ENCODE measurements around the gene GALNT7. TPM values are rescaled to one million over a fixed set of nuclear protein-coding genes. Genes with fewer than 3 reads are reported as not detected.

The GALNT7 gene
- total RNA-seq, 1 experiment from 2014 or later = 39.4 TPM

- H3K27me3 ChIP-seq (ENCODE audit: control insufficient read depth, insufficient read depth, low read length) = no peaks in the 10 kb centered on the region
- DNase-seq = no peak
- no peaks in the 10 kb centered on the region for H3K36me3 ChIP-seq (replicated peaks; ENCODE audit: control insufficient read depth, insufficient read depth, low read length)
- no peak overlapping the region for H3K4me3 ChIP-seq (ENCODE audit: insufficient read depth, low read depth, low read length)
Observed at GRCh38 chr4:173346074-173346473, 177.5 kb downstream of the GALNT7 start.

DNA sequence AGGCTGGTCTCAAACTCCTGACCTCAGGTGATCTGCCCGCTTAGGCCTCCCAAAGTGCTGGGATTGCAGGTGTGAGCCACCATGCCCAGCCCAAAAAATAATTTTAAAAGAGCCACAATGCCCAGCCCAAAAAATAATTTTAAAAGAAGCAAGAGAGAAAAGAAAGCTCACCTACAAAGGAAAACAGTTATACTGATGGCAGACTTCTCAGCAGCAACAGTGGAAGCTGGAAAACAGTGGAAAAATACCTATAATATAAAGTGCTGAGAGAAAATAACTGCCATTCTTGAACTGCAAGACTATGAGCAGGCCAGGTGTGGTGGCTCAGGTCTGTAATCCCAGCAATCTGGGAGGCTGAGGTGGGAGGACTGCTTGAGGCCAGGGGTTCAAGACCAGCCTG, 178.9 kb downstream of the GALNT7 start:
- no peak for DNase-seq
- H3K27me3 ChIP-seq (ENCODE audit: control insufficient read depth, insufficient read depth, low read length) = no peaks in the 10 kb centered on the region
- H3K36me3 ChIP-seq (replicated peaks; ENCODE audit: control insufficient read depth, insufficient read depth, low read length) = no peaks in the 10 kb centered on the region
- H3K4me3 ChIP-seq (ENCODE audit: insufficient read depth, low read depth, low read length) = no peak overlapping the region

DNA sequence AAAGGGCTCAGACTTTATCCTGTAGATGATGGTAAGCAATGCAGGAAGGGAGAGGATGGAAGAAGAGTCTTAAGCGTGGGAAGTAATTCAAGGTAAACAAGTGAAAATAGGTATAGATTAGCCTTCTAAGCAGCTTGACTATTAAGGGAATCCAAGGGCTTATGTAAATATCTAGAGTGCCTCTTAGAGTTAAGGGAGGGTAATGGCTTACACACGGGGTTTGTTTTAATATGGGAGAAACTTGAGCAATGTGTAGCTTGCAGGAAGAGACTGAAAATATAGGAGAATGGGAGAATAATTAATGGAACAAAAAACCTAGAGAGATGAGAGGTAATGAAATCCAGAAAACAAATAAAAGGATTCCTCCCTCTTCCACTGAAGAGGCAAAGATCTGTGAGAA, 189.3 kb downstream of the GALNT7 start:
- DNase-seq = no peak
- H3K4me3 ChIP-seq (ENCODE audit: insufficient read depth, low read depth, low read length) = no peak overlapping the region

GRCh38 chr4:173360587-173361221, 192.1 kb downstream of the GALNT7 start:
- no peaks in the 10 kb centered on the region for H3K36me3 ChIP-seq (replicated peaks; ENCODE audit: control insufficient read depth, insufficient read depth, low read length)
- no peak overlapping the region for H3K4me3 ChIP-seq (ENCODE audit: insufficient read depth, low read depth, low read length)
- H3K27me3 ChIP-seq (ENCODE audit: control insufficient read depth, insufficient read depth, low read length) = no peaks in the 10 kb centered on the region; the same call in 1 of the 2 replicates
- peak; percentile 10 for DNase-seq

More for the DNA sequence above, 189.3 kb downstream of the GALNT7 start:
- no peaks in the 10 kb centered on the region for H3K36me3 ChIP-seq (replicated peaks; ENCODE audit: control insufficient read depth, insufficient read depth, low read length)
- H3K27me3 ChIP-seq (ENCODE audit: control insufficient read depth, insufficient read depth, low read length) = no peaks in the 10 kb centered on the region; the same call in 1 of the 2 replicates

DNA sequence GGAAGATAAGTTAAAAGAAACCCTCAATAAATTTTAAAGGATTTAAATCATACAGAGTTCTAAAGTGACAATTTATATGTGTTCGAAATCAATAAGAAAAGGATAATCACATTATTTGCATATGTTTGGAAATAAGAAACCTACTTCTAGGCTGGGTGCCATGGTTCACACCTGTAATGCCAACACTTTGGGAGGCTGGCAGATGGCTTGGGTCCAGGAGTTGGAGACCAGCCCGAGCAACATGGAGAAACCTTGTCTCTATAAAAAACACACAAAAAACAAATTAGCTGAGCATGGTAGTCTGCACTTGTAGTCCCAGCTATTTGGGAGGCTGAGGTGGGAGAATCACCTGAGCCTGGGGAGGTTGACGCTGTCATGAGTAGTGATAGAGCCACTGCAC, 194.1 kb downstream of the GALNT7 start:
- no peak overlapping the region for H3K4me3 ChIP-seq (ENCODE audit: insufficient read depth, low read depth, low read length)
- H3K27me3 ChIP-seq (ENCODE audit: control insufficient read depth, insufficient read depth, low read length) = no peaks in the 10 kb centered on the region; the same call in 1 of the 2 replicates
- no peak for DNase-seq

GRCh38 chr4:173365359-173365996, 196.9 kb downstream of the GALNT7 start:
- no peaks in the 10 kb centered on the region; the same call in 1 of the 2 replicates for H3K27me3 ChIP-seq (ENCODE audit: control insufficient read depth, insufficient read depth, low read length)
- H3K36me3 ChIP-seq (replicated peaks; ENCODE audit: control insufficient read depth, insufficient read depth, low read length) = no peaks in the 10 kb centered on the region

More for the DNA sequence above, 194.1 kb downstream of the GALNT7 start:
- no peaks in the 10 kb centered on the region for H3K36me3 ChIP-seq (replicated peaks; ENCODE audit: control insufficient read depth, insufficient read depth, low read length)

DNA sequence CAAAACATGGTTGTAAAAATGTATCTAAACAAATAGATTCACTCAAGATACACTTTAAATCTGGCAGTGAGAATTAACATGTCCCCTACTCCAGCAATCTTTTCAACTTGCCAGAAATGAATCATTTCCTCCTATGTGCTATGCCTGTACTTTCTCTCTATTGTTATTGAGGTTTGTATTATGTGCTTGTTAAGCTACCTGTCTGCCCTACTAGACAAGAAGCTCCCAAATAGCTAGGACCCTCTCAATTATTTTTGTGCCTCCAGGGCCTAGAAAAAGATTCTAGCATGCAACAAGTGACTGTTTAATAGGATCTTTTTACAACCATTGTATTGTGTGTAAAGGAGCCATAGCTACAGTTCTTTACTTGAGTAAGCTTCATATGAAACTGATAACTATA, 198.7 kb downstream of the GALNT7 start:
- Histone ChIP-seq H3K36me3 (replicated peaks; ENCODE audit: control insufficient read depth, insufficient read depth, low read length) (no peaks in the 10 kb centered on the region), H3K4me3 (ENCODE audit: insufficient read depth, low read depth, low read length) (no peak overlapping the region), H3K27me3 (ENCODE audit: control insufficient read depth, insufficient read depth, low read length) (peaks cover 4% of the 10 kb centered on the region)
- DNase-seq = no peak

More at GRCh38 chr4:173365359-173365996, 196.9 kb downstream of the GALNT7 start:
- H3K4me3 ChIP-seq (ENCODE audit: insufficient read depth, low read depth, low read length) = no peak overlapping the region
- no peak for DNase-seq

DNA sequence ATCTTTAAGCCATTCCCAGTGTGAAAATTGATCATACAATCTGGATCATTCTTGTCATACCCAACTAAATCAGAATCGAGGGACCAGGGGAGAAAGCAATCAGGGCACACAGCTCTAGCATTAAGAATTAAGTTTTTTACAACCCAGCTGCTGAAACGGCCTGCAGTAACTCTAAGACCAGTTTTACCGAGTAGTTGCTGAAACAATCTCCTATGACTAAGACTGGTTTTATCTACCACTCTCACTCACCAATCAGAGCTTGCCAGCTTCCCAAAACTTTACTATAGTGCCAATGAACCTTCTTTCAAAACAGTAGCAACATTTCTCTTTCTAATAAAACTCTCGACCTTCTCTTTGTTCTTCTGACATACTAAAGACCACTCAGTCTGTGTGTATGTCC, 199.3 kb downstream of the GALNT7 start:
- Histone ChIP-seq H3K36me3 (replicated peaks; ENCODE audit: control insufficient read depth, insufficient read depth, low read length) (no peaks in the 10 kb centered on the region), H3K4me3 (ENCODE audit: insufficient read depth, low read depth, low read length) (no peak overlapping the region), H3K27me3 (ENCODE audit: control insufficient read depth, insufficient read depth, low read length) (peaks cover 4% of the 10 kb centered on the region)
- DNase-seq = no peak

DNA sequence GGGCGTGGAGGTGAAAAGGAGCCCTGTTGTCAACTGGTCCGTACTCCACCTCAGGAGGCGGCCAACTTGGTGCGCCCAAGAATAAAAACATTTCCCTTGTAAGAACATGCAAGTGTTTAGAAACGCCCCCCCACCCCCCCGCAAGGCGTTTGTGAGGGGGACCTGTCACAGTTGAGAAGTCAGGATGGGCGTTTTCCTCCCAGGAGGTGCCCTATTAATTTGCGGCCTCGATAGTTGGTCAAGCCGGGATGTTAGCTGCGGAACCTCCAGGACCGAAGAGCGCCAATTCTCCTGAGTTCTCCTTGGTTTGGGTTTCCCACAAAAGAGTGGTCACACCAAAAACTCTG, 201.5 kb downstream of the GALNT7 start:
- Histone ChIP-seq H3K27me3 (ENCODE audit: control insufficient read depth, insufficient read depth, low read length) (peaks cover 4% of the 10 kb centered on the region), H3K36me3 (replicated peaks; ENCODE audit: control insufficient read depth, insufficient read depth, low read length) (no peaks in the 10 kb centered on the region), H3K4me3 (ENCODE audit: insufficient read depth, low read depth, low read length) (peak overlapping the region; percentile 85)
- no peak for DNase-seq

DNA sequence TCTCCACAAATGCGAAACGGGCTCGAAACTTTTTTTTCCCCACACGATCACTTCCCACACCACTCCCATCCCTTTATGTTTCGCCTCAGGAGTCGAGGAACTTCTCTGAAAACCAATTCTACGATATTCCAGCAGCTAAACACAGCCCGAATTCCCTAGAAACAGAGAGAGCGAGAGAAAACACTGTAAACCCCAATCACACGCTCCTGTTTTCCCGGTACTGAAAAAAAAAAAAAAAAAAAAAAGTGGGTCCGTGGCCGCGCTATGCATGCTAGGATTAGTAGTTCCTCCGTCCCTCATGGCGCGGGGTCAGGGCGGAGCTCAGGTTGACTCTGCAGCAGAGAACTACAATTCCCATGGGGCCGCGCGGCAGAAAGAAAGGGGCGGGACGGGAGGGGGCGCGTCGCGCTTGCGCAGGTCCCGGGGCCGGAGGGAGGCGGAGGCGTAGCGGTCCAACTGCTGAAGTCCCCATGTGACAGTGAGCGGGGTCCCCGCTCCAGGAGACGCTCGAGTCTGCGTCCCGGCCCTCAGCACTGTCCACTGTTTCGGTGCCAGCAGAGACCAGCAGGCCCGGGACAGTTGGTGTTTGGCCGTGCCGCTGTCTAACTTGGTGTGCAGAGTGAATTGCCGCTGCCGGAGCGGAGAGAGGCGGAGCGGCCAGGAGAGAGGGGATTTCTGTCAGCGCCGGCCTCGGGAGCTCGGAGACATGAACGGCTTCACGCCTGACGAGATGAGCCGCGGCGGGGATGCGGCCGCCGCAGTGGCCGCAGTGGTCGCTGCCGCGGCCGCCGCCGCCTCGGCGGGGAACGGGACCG, 202.1 kb downstream of the GALNT7 start, which contains the start of gene SAP30:
TSS of gene SAP30 (plus strand) at position 478 of the 815 bp plus-strand sequence. CDS start at position 707, 229 bp downstream.
- peak within 1 kb of the TSS; percentile 85 for H3K4me3 ChIP-seq (ENCODE audit: insufficient read depth, low read depth, low read length)
- DNase-seq = peak; percentile 96
- peaks cover 4% of the 10 kb centered on the region for H3K27me3 ChIP-seq (ENCODE audit: control insufficient read depth, insufficient read depth, low read length)
- H3K36me3 ChIP-seq (replicated peaks; ENCODE audit: control insufficient read depth, insufficient read depth, low read length) = no peaks in the 10 kb centered on the region

- peak overlapping the region; percentile 76 for H3K4me3 ChIP-seq (ENCODE audit: insufficient read depth, low read depth, low read length)
- H3K36me3 ChIP-seq (replicated peaks; ENCODE audit: control insufficient read depth, insufficient read depth, low read length) = no peaks in the 10 kb centered on the region
- peak; percentile 63 for DNase-seq
- peaks cover 4% of the 10 kb centered on the region for H3K27me3 ChIP-seq (ENCODE audit: control insufficient read depth, insufficient read depth, low read length)
Observed at GRCh38 chr4:173371292-173372192, 202.9 kb downstream of the GALNT7 start.

Data from H7 (cell line).